Gastroesophageal sphincter (tissue), 4 donors: ENCODE data around the gene HTR6. TPM values are rescaled to one million over a fixed set of nuclear protein-coding genes. Genes with fewer than 3 reads are reported as not detected.

Experiments used
- ATAC-seq: fragments of 150-250 bp; one replicate; pipeline ENCODE4 v1.9.1; 2016; ENCODE audit warnings: mild to moderate bottlenecking, moderate library complexity
- H3K27ac ChIP-seq, 4 donors: fragments of 200-600 bp; sonication (generic) in 3 of 4; 1 replicate in 3 of 4; 2 replicates in 1 of 4; pipeline ENCODE4 v1.5.1; 2016 to 2019
- H3K27me3 ChIP-seq: fragments of 200-600 bp; sonication (generic); one replicate; pipeline ENCODE4 v1.5.1; 2019
- H3K36me3 ChIP-seq, 2 donors: fragments of 200-600 bp; sonication (generic); one replicate each; pipeline ENCODE4 v1.5.1; 2019; ENCODE audit warnings: control low read depth in 1 of 2
- H3K4me1 ChIP-seq, 3 donors: fragments of 200-600 bp; sonication (generic); 1 replicate in 2 of 3; 2 replicates in 1 of 3; pipeline ENCODE4 v1.5.1; 2016 to 2019; ENCODE audit warnings: control low read depth in 2 of 3
- H3K4me3 ChIP-seq, 2 donors: fragments of 200-600 bp; sonication (generic); one replicate each; pipeline ENCODE4 v1.5.1; 2019; ENCODE audit warnings: mild to moderate bottlenecking in 1 of 2, moderate library complexity in 1 of 2
- H3K9me3 ChIP-seq, 3 donors: fragments of 200-600 bp; sonication (generic); one replicate each; pipeline ENCODE4 v1.5.1; 2017 to 2019; ENCODE audit warnings: control low read depth in 2 of 3
- CTCF ChIP-seq, 4 experiments: fragments of 200-600 bp in 2 of 4; fragments of 450-650 bp in 2 of 4; sonication (generic) in 1 of 4; IDR thresholded peaks; one replicate each; pipeline ENCODE4 v1.5.1; 2017 to 2019; ENCODE audit warnings: antibody characterized with exemption in 4 of 4, mild to moderate bottlenecking in 2 of 4, moderate library complexity in 2 of 4
- EP300 ChIP-seq: sonication (generic); formaldehyde crosslinking; IDR thresholded peaks from one replicate; pipeline ENCODE4 v1.6.1; 2017; ENCODE audit warnings: antibody characterized with exemption, mild to moderate bottlenecking
- POLR2A ChIP-seq, 2 donors: fragments of 450-650 bp; IDR thresholded peaks; one replicate each; pipeline ENCODE4 v1.6.1; 2017; ENCODE audit warnings: antibody characterized with exemption in 2 of 2, mild to moderate bottlenecking in 2 of 2, moderate library complexity in 1 of 2
- POLR2AphosphoS5 ChIP-seq: sonication (generic); formaldehyde crosslinking; IDR thresholded peaks from one replicate; pipeline ENCODE4 v1.6.1; 2017; ENCODE audit warnings: antibody characterized with exemption
- WGBS, 2 donors: methylation state at CpG; one replicate each; pipeline ENCODE4 v1.1.5; 2018; ENCODE audit warnings: low coverage in 1 of 2; 5-methylcytosine and 5-hydroxymethylcytosine counted together
- total RNA-seq, 4 donors: library from RNA; depleted of rRNA; stranded (reverse); fragments of >200 nt; gene quantifications; one replicate each; pipeline ENCODE4 v1.1.0, GENCODE V29; 2016

Gene HTR6
- total RNA-seq, 4 donors from 2014 or later, result not detected

DNA sequence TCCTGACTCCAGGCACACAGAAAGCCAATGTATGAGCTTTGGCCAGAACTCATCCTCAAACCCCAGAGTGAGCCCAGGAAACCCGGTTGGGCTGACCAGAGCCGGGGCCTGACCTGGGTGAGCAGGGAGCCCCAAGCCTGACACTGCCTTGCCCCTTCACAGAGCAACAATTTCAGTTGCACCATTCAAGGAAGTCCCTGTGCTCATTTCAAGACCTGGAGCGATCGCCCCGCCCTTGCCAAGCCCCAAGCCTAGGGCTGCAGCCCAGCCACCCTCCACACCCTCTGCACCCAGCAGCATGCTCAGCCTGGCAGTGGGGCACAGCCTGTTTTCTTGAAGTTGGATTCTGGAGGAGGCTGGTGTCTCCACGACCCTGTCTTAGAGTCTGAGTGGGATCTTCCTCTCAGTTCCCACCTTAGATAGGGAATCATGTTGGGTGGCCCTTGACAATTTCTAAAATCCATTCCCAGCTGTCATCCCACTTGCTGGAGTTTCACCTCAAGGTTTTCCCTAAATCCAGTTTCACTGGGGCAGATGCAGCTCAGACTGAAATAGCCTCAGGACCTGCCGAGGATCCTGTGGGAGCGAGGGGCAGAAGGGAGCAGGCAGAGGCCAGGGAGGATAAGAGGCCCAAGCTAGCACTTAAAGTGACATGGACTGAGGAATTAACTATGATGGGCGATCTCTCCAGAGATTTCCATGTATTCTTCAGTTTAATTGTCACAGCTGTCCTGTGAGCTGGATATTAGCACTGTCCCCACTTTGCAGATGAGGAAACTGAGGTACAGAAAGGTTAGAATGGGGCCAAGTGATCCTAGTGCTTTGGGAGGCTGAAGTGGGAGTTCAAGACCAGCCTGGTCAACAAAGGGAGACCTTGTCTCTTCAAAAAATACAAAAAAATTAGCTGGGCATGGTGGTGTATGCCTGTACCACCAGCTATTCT, 18.0 kb upstream of the HTR6 start:
- WGBS, 2 donors, result 13 to 59% methylated on average over 3 to 6 of the region's 9 CpGs
- no peak for ATAC-seq
- H3K9me3 ChIP-seq, result no peaks in the 10 kb centered on the region
- H3K36me3 ChIP-seq, result peaks cover 0 to 4% of the 10 kb centered on the region in 2 donors
- H3K27ac ChIP-seq, result peak overlapping the region; percentile 89 to 99 (median 96)
- H3K27me3 ChIP-seq, result no peaks in the 10 kb centered on the region
- H3K4me1 ChIP-seq, result peaks cover 0 to 72% (median 53%) of the 10 kb centered on the region in 3 donors
- H3K4me3 ChIP-seq, result peak overlapping the region; percentile 74 to 89
- no peak for TF ChIP-seq POLR2A (IDR thresholded peaks at IDR 0.05)
- TF ChIP-seq POLR2AphosphoS5, result no peak
- TF ChIP-seq CTCF (IDR thresholded peaks at IDR 0.05), result no peak
- TF ChIP-seq EP300, result no peak

GRCh38 chr1:19647643-19648042, 17.0 kb upstream of the HTR6 start:
- peak overlapping the region; percentile 66 to 99 (median 96) for H3K27ac ChIP-seq
- peaks cover 0 to 10% of the 10 kb centered on the region in 2 donors for H3K36me3 ChIP-seq
- no peak for ATAC-seq
- H3K4me3 ChIP-seq, result peak overlapping the region in 1 of 2 donors; percentile 89
- no peak for TF ChIP-seq CTCF (IDR thresholded peaks at IDR 0.05)
- no peak for TF ChIP-seq POLR2AphosphoS5
- no peak for TF ChIP-seq POLR2A (IDR thresholded peaks at IDR 0.05)
- TF ChIP-seq EP300, result no peak
- H3K4me1 ChIP-seq, result peaks cover 0 to 82% (median 62%) of the 10 kb centered on the region in 3 donors
- no peaks in the 10 kb centered on the region for H3K9me3 ChIP-seq
- no peaks in the 10 kb centered on the region for H3K27me3 ChIP-seq
- WGBS, 2 donors, result 38 to 73% methylated on average over 9 to 10 of the region's 16 CpGs

- Histone ChIP-seq H3K36me3 (peaks cover 0 to 10% of the 10 kb centered on the region in 2 donors), H3K4me3 (peak overlapping the region in 1 of 2 donors; percentile 89), H3K9me3 (no peaks in the 10 kb centered on the region), H3K4me1 (peaks cover 0 to 83% (median 61%) of the 10 kb centered on the region in 3 donors), H3K27me3 (no peaks in the 10 kb centered on the region), H3K27ac (peak overlapping the region; percentile 66 to 99 (median 96))
- no CpG with 5 or more reads among the region's 14 CpGs for WGBS, 2 donors
- TF ChIP-seq EP300 (no peak), CTCF (IDR thresholded peaks at IDR 0.05) (no peak), POLR2AphosphoS5 (no peak), POLR2A (IDR thresholded peaks at IDR 0.05) (no peak)
- ATAC-seq, result no peak
Measured at GRCh38 chr1:19648239-19648638, 16.4 kb upstream of the HTR6 start.

- H3K4me3 ChIP-seq, result peak overlapping the region in 1 of 2 donors; percentile 89
- ATAC-seq, result no peak
- WGBS, 2 donors, result 13% methylated on average over 3 of the region's 11 CpGs; no CpG with 5 or more reads in 1 of the 2 donors
- no peaks in the 10 kb centered on the region for H3K27me3 ChIP-seq
- peaks cover 0 to 83% (median 59%) of the 10 kb centered on the region in 3 donors for H3K4me1 ChIP-seq
- TF ChIP-seq CTCF (IDR thresholded peaks at IDR 0.05) (peak in 3 of 4 experiments; percentile 32 to 67 (median 47)), POLR2A (IDR thresholded peaks at IDR 0.05) (no peak)
- no peaks in the 10 kb centered on the region for H3K9me3 ChIP-seq
- peaks cover 0 to 10% of the 10 kb centered on the region in 2 donors for H3K36me3 ChIP-seq
- peak overlapping the region; percentile 66 to 99 (median 96) for H3K27ac ChIP-seq
Measured at GRCh38 chr1:19648689-19649088, 16.0 kb upstream of the HTR6 start.
